ENCODE data around the gene ROMO1.
"Not testable (repeated sequence)": the region's sequence is repeated elsewhere in the genome, so short reads cannot be mapped to it uniquely, and the experiment has no call there.

Gene ROMO1

DNA sequence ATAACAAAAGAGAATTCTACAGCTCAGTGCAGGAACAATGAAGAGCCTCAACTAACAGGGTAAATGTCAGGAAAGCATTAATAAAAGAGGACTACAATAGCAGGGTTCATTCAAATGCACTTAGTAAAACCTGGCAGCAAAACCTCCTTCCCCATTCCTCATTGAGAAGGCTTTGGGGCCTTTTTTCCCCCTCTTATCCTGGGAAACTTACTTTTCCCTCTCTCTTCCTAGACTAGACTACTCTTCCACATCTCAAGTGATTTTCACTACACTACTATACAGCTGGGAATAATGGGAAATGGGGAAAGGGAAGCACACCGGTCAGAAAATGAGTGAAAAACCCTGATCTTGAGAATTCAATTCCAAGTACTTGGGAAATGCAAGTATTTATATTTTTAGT is 10.1 kb downstream of the ROMO1 start:
- in situ Hi-C loops (cut with MboI; ENCODE audit: low sequenced_read_pairs), result no loop called here

DNA sequence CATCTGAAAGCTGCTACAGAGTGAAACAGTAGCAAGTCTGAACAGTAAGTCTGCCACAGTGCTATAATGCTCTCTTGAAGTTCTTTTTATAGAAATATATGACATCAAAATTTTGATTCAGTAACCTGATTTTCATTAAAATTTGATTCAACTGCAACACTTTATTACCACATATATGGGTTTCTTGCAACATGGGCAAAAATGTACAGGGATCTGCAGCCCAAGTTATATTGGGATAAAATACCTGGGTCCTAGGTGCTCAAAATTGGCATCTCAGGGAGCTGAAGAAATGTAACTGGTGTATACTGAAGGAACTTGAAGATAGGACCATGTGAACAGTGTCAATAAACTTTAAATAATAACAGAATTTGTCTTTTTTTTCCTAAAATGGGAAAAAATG is 10.8 kb downstream of the ROMO1 start:
- in situ Hi-C loops (cut with MboI; ENCODE audit: low sequenced_read_pairs), result no loop called here

DNA sequence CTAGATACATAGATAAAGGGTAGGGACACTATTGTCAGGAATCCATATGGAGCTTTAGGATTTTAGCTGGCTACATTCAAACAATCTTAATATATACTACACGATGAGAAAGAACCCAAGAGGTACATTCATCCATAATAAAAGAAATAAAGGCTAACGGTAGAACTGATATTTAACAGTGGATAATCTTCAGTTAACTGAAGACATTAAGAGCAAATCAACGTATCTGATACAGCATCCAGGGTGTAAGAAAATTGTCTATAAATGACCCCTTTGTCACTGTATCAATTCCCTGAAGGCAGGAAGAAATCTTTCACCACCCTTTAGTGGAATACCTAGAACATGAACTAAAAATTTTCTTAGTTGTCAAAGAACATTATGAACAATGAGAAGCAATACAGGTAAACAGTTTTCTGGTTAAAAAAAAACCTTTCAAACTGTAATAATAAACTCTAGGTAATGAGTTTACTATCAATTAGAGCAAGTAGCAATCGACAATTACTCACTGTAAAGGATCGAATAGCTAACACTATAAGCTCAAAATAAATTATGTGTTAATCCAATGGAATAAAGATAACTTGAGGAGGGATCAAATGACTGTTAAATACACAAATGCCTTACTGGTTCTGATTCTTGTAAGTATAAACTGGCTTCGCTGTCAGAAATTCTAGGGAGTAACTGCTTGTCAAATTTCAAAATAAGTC is 11.8 kb downstream of the ROMO1 start:
- in situ Hi-C loops (cut with MboI; ENCODE audit: low sequenced_read_pairs), result no loop called here

DNA sequence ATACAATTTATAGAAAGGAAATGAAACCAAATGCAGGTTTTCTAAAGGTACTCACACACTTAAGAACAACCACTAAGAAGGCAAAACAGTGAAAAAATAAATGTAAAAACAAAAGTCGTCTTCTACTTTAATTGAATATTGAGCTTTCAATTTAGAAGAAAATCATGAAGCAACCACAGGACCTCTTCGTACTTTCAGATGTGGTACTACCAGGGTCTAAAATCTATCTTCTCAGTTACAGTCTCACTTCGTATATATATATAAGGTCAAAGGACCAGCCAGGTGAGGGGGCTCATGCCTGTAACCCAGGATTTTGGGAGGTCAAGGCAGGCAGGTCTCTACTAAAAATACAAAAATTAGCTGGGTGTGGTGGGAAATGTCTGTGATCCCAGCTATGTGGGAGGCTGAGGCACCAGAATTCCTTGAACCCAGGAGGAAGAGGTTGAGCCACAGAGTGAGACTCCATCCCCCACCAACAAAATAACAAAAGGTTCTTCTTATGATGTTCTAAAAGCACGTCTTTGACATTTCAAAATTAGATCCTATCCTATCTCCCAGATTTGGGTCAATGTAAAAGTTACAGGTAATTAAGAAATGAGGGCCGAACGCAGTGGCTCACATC is 12.5 kb downstream of the ROMO1 start:
- in situ Hi-C loops (cut with MboI; ENCODE audit: low sequenced_read_pairs), result no loop called here

DNA sequence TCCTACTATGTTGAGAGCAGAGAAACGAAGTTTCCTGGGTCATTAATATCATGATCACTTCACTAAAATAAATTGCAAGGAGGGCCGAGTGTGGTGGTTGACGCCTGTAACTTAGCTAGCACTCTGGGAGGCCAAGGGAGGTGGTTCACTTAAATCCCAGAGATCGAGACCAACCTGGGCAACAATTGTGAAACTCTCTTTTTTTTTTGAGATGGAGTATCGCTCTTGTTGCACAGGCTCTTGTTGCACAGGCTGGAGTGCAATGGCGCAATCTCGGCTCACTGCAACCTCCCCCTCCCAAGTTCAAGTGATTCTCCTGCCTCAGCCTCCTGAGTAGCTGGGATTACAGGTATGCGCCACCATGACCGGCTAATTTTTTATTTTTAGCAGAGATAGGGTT is 13.9 kb downstream of the ROMO1 start:
- in situ Hi-C loops (cut with MboI; ENCODE audit: low sequenced_read_pairs), result not testable (repeated sequence)

DNA sequence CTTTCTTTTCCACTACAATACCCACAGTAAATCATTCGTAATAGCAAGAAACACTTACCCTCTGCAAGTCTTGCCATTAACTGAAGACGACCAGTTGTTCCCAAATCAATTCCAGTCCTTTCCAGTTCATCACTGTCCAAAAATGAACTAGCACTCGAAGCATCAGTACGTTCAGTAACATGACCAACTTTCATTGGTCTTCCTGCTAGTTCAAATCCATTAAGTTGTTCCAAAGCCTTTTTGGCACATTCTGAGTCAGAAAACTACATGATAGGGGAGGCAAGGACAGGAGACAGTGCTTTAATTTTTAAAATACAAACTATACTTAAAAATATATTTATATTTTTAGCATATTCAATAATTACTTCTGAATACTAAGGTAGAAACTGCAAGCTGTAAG is 14.9 kb downstream of the ROMO1 start:
- in situ Hi-C loops (cut with MboI; ENCODE audit: low sequenced_read_pairs), result no loop called here

DNA sequence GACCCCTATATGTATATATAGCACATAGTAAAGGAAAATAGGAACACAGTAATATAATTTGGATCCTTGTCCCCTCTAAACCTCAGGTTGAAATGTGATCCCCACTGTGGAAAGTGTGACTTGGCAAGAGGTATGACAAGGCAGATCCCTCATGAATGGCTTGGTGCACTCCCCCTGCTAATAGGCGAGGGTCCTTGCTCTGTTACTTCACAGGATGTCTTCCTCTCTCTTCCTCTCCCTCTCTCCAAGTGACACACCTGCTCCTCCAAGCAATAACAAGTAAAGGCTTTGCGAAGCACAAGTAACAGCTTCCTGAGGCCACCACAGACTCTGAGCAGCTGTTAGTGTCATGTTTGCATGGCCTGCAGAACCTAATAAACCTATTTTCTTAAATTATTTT is 16.4 kb downstream of the ROMO1 start:
- in situ Hi-C loops (cut with MboI; ENCODE audit: low sequenced_read_pairs), result no loop called here

DNA sequence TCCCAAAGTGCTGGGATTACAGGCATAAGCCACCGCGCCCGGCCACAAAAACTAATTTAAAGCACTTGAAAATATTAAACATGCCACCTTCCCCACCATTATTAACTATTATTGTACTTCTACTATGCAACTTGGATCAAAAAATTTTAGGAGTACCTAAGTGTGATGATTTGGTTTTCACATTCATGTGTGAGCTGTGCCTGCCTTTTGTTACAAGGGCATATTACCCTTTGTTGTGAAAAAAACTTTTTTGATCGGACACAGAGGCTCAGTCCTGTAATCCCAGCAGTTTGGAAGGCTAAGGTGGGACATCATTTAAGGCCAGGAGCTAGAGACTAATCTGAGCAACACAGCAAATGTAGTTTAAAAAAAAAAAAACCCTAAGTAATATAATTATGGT is 17.1 kb downstream of the ROMO1 start:
- in situ Hi-C loops (cut with MboI; ENCODE audit: low sequenced_read_pairs), result no loop called here

DNA sequence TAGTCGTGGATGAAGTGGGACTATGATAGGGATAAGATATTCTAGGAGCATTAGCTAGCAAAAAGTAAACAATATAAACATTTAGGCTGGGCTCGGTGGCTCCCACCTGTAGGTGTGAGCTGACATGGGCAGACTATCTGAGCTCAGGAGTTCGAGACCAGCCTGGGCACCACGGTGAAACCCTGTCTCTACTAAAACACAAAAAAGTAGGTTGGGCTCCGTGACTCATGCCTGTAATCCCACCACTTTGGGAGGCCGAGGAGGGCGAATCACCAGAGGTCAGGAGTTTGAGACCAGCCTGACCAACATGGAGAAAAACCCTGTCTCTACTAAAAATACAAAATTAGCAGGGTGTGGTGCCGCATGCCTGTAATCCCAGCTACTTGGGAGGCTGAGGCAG is 19.1 kb downstream of the ROMO1 start:
- in situ Hi-C loops (cut with MboI; ENCODE audit: low sequenced_read_pairs), result not testable (repeated sequence)

DNA sequence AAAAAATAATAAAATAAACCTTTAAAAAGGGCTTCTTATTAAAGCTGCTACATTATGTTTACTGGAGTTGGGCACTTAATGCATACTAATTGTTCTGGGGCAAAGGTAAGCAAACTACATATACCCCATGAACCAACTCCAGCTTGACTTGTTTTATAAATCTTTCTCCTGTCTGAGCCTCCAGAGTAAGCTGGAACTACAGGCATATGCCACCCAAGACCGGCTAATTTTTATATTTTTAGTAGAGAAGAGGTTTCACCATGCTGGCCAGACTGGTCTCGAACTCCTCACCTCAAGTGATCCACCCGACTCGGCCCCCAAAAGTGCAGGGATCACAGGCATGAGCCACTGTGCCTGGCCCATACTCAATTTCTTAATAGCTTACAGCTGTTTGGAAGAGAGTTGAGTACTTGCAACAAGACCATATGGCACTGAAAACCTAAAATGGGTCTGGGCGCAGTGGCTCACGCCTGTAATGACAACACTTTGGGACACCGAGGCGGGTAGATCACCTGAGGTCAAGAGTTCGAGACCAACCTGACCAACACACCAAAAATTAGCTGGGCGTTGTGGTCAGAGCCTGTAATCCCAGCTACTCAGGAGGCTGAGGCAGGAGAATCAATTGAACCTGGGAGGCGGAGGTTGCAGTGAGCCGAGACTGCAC is 19.9 kb downstream of the ROMO1 start:
- in situ Hi-C loops (cut with MboI; ENCODE audit: low sequenced_read_pairs), result no loop called here

DNA sequence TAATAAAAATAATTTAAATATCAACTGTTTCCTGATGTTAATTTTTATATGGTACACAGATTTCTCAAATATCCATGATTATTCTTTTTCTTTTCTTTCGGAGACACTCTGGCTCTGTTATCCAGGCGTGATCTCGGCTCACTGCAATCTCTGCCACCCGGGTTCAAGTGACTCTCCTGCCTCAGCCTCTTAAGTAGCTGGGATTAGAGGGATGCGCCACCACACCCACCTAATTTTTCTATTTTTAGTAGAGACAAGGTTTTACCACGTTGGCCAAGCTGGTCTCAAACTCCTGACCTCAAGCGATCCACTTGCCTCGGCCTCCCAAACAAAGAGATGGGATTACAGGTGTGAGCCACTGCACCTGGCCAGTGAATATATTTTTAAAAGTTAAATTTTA is 20.5 kb downstream of the ROMO1 start:
- in situ Hi-C loops (cut with MboI; ENCODE audit: low sequenced_read_pairs), result no loop called here

DNA sequence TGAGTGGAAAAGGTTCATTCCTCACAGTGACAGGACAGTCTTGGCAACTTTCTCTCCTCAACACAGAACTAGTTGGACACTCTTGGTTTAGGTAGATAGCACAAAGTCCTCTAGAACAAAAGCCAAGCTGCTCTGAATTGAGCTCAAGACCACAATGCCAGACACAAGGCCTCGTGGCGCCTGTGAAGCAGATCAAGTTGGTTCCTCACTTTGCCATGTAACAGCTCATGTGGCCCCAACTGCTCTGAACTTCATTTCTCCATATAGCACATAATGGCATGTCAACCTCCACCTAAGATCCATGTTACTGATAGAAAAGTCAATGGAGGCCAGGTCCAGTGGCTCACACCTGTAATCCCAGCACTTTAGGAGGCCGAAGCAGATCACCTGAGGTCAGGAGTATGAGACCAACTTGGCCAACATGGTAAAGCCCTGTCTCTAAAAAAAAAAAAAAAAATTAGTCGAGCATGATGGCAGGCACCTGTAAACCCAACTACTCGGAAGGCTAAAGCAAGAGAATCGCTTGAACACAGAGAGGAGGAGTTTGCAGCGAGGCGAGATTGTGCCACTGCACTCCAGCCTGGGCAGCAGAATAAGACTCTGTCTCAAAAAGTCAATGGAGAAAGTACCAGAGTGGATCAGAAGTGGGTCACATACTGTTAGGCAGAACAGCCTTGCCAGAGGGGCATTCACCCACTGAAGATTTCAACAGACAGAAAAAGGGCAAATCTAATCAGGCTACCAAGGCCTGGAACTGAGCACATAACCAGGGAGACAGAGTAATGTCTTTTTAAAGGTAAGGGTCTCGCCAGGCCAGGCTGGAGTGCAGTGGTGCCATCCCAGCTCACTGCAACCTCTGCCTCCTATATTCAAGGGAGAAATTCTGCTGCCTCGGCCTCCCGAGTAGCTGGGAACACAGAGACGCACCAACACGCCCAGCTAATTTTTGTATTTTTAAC is 21.2 kb downstream of the ROMO1 start:
- in situ Hi-C loops (cut with MboI; ENCODE audit: low sequenced_read_pairs), result no loop called here

DNA sequence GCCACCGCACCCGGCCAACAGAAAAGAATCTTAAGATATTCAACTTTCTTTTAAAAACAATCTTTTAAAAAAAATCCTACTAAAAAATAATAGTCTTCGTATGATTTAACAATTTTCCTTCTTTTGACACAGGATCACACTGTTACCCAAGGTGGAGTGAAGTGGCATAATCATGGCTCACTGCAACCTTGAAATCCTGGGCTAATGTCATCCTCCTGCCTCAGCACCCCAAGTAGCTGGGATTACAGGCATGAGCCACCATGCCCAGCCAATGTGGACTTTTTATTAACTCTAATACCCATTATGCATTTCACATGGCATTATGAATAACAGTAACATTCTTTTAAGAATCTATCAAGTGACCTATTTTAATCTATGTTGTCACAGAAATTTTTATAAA is 22.0 kb downstream of the ROMO1 start:
- in situ Hi-C loops (cut with MboI; ENCODE audit: low sequenced_read_pairs), result no loop called here

DNA sequence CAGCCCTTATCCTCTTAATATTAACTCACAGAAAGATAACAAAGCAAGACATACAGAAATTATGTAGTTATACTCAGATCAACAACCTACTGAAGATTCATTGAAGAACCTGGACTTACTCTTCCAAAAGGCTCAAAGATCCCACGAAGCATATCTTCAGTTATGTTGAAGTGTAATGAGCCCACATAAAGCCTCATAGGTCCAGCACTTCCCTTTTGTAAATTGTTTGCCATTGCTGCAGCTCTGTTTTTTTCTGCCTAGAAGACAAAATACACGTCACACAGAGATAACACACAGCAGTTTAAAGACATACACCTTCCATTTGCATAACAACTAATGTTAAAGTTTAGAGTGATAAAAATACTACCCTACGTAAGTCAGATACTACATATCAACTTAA is 22.4 kb downstream of the ROMO1 start:
- in situ Hi-C loops (cut with MboI; ENCODE audit: low sequenced_read_pairs), result no loop called here

DNA sequence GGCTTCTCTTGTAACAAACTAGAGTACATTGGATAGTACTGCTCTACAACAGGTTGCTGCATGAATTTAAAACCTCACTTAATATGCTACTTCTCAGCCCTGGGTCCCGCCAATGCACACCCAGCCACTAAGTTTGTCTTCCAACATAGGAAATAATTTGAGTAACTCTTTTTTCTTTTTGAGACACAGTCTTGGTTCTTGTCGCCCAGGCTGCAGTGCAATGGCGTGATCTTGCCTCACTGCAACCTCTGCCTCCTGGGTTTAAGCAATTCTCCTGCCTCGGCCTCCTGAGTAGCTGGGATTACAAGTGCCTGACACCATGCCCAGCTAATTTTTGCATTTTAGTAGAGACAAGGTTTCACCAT is 24.1 kb downstream of the ROMO1 start:
- in situ Hi-C loops (cut with MboI; ENCODE audit: low sequenced_read_pairs), result not testable (repeated sequence)

DNA sequence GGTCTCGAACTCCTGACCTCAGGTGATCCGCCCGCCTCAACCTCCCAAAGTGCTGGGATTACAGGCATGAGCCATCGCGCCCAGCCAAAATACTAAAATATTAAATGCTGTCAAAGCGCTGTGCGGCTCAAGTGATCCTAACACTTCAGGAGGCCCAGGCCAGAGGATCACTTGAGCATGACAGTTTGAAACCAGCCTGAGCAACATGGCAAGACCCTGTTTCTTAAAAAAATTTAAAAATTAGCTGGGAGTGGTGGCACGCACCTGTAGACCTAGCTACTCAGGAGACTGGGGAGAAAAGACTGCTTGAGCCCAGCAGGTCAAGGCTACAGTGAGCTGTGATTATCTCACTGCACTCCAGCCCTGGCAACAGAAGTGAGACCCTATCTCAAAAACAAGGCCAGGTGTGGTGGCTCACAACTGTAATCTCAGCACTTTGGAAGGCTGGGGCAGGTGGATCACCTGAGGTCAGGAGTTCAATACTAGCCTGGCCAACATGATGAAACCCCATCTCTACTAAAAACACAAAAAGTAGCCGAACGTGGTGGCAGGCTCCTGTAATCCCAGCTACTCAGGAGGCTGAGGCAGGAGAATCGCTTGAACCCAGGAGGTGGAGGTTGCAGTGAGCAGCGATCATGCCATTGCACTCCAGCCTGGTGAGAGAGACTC is 24.6 kb downstream of the ROMO1 start:
- in situ Hi-C loops (cut with MboI; ENCODE audit: low sequenced_read_pairs), result not testable (repeated sequence)

DNA sequence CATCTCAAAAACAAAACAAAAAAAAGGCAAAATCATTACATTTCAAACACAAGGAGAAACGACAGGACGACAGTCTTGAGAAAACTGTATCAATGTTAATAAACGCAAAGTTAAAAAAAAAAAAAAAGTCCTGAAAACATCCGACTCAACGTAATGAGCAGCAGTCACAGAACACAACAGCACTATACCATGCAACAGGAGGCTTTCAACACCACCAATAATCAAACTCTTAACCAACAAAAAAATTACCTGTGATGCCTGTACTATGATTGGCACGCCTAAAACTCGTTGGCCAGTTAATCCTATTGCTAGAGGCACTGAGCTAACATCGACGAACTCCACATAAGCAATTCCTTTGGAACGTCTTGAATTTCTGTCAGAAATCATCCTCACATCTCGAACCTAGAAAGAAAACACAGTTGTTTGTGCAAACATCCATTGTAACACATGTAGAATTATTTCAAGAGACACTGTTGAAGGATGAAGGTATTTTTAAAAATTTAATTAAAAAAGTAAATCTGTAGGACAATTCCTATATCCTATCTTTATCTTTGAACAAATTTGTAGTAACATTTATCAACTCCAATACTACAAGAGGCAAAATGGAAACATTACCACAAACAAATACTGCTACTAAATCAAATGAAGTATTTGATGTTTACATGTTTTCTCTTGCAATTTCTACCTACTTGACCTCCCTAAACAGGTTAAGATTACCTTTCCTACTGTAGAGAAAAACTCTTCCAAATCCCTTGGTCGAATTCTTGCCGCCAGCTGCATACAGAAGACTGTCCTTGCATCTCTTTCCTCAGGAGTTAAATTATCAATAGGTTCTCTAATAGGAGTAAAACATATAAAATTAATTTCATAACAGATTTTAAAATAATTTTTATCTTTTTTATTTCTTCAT is 25.4 kb downstream of the ROMO1 start:
- in situ Hi-C loops (cut with MboI; ENCODE audit: low sequenced_read_pairs), result no loop called here

DNA sequence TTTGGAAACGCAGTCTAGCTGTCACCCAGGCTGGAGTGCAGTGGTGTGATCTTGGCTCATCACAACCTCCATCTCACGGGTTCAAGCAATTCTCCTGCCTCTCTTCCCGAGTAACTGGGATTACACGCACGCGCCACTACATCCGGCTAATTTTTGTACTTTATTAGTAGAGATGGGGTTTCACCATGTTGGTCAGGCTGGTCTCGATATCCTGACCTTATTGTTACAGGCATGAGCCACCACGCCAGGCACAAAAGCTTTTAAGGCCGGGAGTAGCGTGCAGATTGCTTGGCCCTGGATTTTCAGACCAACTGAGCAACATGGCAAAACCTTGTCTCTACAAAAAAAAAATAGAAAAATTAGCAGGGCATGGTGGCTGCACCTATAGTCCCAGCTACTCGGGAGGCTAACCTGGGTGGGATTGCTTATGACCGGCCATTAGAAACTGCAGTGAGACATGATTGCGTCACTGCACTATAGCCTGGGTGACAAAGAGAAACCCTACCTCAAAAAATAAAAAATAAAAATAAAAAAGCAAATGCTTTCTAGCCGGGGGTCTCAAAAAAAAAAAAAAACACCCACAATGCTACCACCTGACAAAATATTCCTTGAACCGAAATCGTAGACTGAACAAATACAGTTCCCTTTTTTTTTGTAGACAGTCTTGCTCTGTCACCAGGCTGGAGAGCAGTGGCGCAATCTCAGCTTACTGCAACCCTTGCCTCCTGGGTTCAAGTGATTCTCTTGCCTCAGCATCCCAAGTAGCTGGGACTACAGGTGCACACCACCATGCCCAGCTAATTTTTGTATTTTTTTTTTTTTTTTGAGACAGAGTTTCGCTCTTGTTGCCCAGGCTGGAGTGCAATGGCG is 27.9 kb downstream of the ROMO1 start:
- in situ Hi-C loops (cut with MboI; ENCODE audit: low sequenced_read_pairs), result no loop called here

DNA sequence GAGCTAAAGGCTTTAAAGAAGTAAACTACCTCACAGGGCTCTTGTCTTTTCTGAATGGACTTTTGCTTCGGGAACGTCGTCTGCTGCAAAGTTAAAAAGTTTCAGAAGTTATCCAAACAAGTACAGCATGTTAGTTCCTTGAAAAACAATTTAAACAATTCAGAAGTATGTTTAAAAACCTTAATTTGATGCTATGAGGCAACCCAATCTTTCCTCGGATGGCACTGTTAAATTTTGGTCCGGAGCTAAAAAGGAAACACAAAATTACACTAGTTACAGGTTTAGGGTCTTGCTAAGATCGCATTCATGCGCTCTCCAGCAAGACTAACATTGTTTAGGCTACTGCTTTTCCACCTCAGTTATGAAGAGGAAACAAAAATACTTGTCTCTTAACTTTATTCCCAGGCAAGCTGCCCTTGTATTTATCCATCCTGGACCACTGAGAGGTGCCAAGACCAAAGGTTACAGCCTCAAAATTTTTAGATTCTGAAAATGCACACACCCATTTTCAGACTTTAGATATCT is 30.1 kb downstream of the ROMO1 start:
- in situ Hi-C loops (cut with MboI; ENCODE audit: low sequenced_read_pairs), result no loop called here

Data from HL-60/S4 treated with phorbol 12-myristate 13-acetate at 8.2 ng/mL for 4 days and 3 days (cell line).